Mesothelial cell of epicardium (in vitro differentiated cells): ENCODE results near the gene SUB1. TPM values are rescaled to one million over a fixed set of nuclear protein-coding genes. Genes with fewer than 3 reads are reported as not detected.

Experiments
- DNase-seq, 2 experiments: peaks; one replicate each; pipeline ENCODE4 v3.0.0; 2021; ENCODE audit warnings: low spot score in 2 of 2; ENCODE audit not compliant: unreplicated experiment in 2 of 2
- H3K27ac Mint-ChIP-seq: 2 replicates; pipeline ENCODE4 v1.8.0; 2021; ENCODE audit warnings: mixed read lengths
- H3K27me3 Mint-ChIP-seq: 2 replicates; pipeline ENCODE4 v1.8.0; 2021; ENCODE audit warnings: low read depth, mixed read lengths
- H3K36me3 Mint-ChIP-seq: 2 replicates; pipeline ENCODE4 v1.8.0; 2021; ENCODE audit warnings: mixed read lengths
- H3K4me1 Mint-ChIP-seq: 2 replicates; pipeline ENCODE4 v1.8.0; 2021; ENCODE audit warnings: mixed read lengths
- H3K4me3 Mint-ChIP-seq: 2 replicates; pipeline ENCODE4 v1.8.0; 2021; ENCODE audit warnings: mild to moderate bottlenecking, moderate library complexity, mixed read lengths
- H3K9me3 Mint-ChIP-seq: 2 replicates; pipeline ENCODE4 v1.8.0; 2021; ENCODE audit warnings: mixed read lengths
- CTCF ChIP-seq: fragments of 200-600 bp; sonication (generic); IDR thresholded peaks from one replicate; pipeline ENCODE4 v1.5.0; 2021; ENCODE audit warnings: antibody characterized with exemption; ENCODE audit not compliant: unreplicated experiment
- total RNA-seq: library from RNA; stranded (reverse); gene quantifications from 3 replicates; pipeline ENCODE4 v1.2.1, GENCODE V29; 2021

SUB1 gene
- total RNA-seq, 1 donor from 2014 or later = 199 TPM

DNA sequence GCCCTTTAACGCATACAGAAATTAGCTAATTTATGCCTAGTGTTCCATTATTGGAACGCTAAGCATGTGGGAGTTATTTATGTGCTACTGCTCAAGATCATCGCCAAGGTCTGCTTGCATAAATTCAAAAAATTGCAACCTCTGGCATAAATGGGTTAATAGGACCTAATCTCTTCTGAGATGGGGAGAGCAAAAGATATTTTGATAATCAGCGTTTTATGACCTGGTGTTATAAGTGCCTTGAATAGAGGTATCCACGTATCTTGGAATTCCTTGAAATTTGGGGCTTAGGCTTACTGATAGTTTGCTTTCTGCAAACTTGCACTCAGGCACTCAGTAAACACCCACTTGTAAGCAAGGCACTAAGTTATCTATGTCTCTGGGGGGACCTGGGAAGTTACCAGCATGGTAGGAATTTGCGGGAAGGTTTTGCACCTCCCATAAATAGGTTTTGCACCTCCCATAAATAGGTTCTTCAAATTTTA lies 1.8 kb downstream of the SUB1 start:
- no peak overlapping the region for H3K27ac Mint-ChIP-seq
- no peak for TF ChIP-seq CTCF
- H3K36me3 Mint-ChIP-seq = peaks cover 14% of the 10 kb centered on the region
- peaks cover 6% of the 10 kb centered on the region for H3K9me3 Mint-ChIP-seq
- DNase-seq = no peak
- peak overlapping the region; percentile 86 for H3K4me3 Mint-ChIP-seq
- H3K27me3 Mint-ChIP-seq = no peaks in the 10 kb centered on the region
- H3K4me1 Mint-ChIP-seq = peaks cover 14% of the 10 kb centered on the region

DNA sequence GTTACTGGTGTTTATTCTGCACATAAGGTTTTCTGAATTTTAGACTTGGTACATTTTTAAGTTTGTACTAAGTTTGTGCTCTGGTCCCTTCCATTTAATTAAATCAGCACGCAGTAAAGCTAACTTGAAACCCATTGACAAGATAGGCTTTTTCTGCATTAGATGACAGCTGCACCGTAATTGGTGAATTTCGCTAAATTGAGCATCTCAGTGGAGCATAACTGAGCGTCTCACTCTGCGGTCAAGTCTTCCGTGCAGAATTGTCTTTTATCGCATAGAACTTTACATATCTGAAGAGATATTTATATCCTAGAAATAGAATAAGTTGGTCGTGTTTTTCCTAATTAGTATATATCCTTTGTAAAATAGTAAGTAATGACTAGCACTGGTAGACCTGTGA lies 4.1 kb downstream of the SUB1 start:
- H3K27ac Mint-ChIP-seq = no peak overlapping the region
- peaks cover 28% of the 10 kb centered on the region for H3K36me3 Mint-ChIP-seq
- no peak for TF ChIP-seq CTCF
- peaks cover 14% of the 10 kb centered on the region for H3K4me1 Mint-ChIP-seq
- H3K9me3 Mint-ChIP-seq = peaks cover 6% of the 10 kb centered on the region
- no peaks in the 10 kb centered on the region for H3K27me3 Mint-ChIP-seq
- DNase-seq = no peak
- H3K4me3 Mint-ChIP-seq = no peak overlapping the region

DNA sequence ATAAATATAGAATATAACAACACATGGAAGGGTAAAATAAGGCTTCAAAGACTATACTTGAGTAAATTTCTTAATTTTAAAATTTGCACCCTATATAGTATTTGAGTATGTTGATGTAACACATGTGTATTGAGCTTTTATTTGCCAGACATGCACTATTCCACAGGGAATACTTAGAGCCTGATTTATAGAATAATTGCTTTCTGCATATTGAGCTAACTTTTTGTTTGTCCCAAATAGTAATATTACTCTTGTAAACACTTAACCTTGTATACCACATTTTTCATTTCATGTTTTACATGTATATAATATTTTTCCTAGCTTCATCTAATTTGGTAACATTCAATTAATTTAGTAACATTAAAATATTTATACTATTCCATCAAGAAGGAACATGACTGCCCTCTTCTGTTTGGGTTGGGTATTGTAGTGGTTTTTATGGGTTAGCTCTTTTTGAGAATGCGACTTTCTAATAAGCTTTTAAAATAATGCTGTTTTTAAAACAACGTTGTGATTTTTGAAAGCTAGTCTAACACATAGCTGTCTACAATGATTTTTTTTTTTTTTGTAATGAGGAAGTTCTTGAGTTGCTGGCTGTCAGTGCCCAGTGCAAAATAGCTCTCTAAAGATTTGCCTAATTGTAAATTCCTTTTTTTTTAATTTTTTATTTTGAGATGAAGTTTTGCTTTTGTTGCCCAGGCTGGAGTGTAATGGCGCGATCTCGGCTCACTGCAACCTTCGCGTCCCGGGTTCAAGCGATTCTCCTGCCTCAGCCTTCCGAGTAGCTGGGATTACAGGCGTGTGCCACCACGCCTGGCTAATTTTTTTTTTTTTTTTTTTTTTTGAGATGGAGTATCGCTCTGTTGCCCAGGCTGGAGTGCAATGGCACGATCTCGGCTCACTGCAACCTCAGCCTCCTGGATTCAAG lies 4.8 kb downstream of the SUB1 start:
- H3K36me3 Mint-ChIP-seq = peaks cover 29% of the 10 kb centered on the region
- H3K4me1 Mint-ChIP-seq = peaks cover 14% of the 10 kb centered on the region
- no peak overlapping the region for H3K4me3 Mint-ChIP-seq
- peak; percentile 77 for TF ChIP-seq CTCF
- no peaks in the 10 kb centered on the region for H3K27me3 Mint-ChIP-seq
- H3K27ac Mint-ChIP-seq = no peak overlapping the region
- H3K9me3 Mint-ChIP-seq = no peaks in the 10 kb centered on the region
- no peak for DNase-seq

- DNase-seq = no peak
These were observed 9.8 kb downstream of the SUB1 start for GRCh38 chr5:32595118-32595517.

DNA sequence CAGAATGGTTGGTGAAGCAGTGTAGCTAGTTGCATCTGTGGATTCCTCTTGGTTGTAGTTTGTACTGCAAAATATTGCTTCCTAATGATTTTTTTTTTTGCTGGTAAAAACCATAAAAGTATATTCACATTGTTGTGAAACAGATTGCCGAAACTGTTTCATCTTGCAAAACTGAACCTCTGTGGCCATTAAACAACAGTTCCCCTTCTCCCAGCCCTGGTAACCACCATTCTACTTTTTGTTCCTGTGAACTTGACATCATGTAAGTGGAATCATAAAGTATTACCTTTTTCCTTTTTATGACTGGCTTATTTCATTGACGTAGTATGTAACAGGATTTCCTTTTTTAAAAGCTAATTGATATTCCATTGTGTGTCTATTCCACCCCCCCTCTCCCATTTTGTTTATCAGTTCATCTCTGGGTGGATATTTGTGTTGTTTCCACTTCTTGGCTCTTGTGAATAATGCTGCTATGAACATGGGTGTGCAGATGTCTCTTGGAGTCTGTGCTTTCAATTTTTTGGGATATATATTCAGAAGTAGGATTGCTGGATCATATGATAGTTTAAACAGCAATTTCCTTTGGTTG lies 11.8 kb downstream of the SUB1 start:
- TF ChIP-seq CTCF = no peak
- Mint-ChIP-seq H3K27me3 (no peaks in the 10 kb centered on the region), H3K4me3 (no peak overlapping the region), H3K27ac (no peak overlapping the region), H3K36me3 (peaks cover 55% of the 10 kb centered on the region), H3K9me3 (no peaks in the 10 kb centered on the region), H3K4me1 (no peaks in the 10 kb centered on the region)
- no peak for DNase-seq

More at GRCh38 chr5:32595118-32595517, 9.8 kb downstream of the SUB1 start:
- Mint-ChIP-seq H3K36me3 (peaks cover 54% of the 10 kb centered on the region), H3K27ac (no peak overlapping the region), H3K4me1 (no peaks in the 10 kb centered on the region), H3K4me3 (no peak overlapping the region), H3K9me3 (no peaks in the 10 kb centered on the region), H3K27me3 (no peaks in the 10 kb centered on the region)
- no peak for TF ChIP-seq CTCF
